Aorta (tissue), 5 donors: ENCODE results near the gene MSRB2. TPM values are rescaled to one million over a fixed set of nuclear protein-coding genes. Genes with fewer than 3 reads are reported as not detected.

ENCODE experiments used
- ATAC-seq: fragments of 200-7000 bp; cut with Tn5 transposase; one replicate; pipeline ENCODE4 v1.9.1; 2022; ENCODE audit warnings: moderate library complexity; ENCODE audit not compliant: low FRiP score
- DNase-seq, 2 donors: peaks; one replicate each; pipeline ENCODE4 v3.0.0-alpha.2; 2020
- H3K27ac ChIP-seq, 2 donors: one replicate each; pipeline ENCODE4 v1.5.1; 2013; ENCODE audit warnings: low read length in 2 of 2, mild to moderate bottlenecking in 2 of 2, moderate library complexity in 2 of 2, control low read depth in 1 of 2, inconsistent platforms in 1 of 2, low read depth in 1 of 2
- H3K27me3 ChIP-seq, 2 donors: one replicate each; pipeline ENCODE4 v1.6.1; 2013; ENCODE audit warnings: control low read depth in 1 of 2, low read length in 1 of 2, mild to moderate bottlenecking in 1 of 2, moderate library complexity in 1 of 2; ENCODE audit not compliant: insufficient read depth in 2 of 2, control insufficient read depth in 1 of 2
- H3K36me3 ChIP-seq, 2 donors: one replicate each; pipeline ENCODE4 v1.6.1; 2013; ENCODE audit warnings: control low read depth in 1 of 2, low read length in 1 of 2, mild to moderate bottlenecking in 1 of 2; ENCODE audit not compliant: insufficient read depth in 2 of 2, control insufficient read depth in 1 of 2
- H3K4me1 ChIP-seq, 2 donors: one replicate each; pipeline ENCODE4 v1.6.1; 2013; ENCODE audit warnings: low read length in 2 of 2, control low read depth in 1 of 2, mild to moderate bottlenecking in 1 of 2, moderate library complexity in 1 of 2; ENCODE audit not compliant: insufficient read depth in 2 of 2, control insufficient read depth in 1 of 2
- H3K4me3 ChIP-seq, 2 donors: one replicate each; pipeline ENCODE4 v1.5.1; 2013; ENCODE audit warnings: low read length in 2 of 2, control low read depth in 1 of 2, mild to moderate bottlenecking in 1 of 2
- H3K9me3 ChIP-seq: one replicate; pipeline ENCODE4 v1.6.1; 2013; ENCODE audit warnings: mild to moderate bottlenecking, low read length; ENCODE audit not compliant: control insufficient read depth
- WGBS, 2 donors: extraction: QIAGEN DNeasy Blood & Tissue Kit; methylation state at CpG; one replicate each; pipeline ENCODE4 v1.1.7; 2013; 5-methylcytosine and 5-hydroxymethylcytosine counted together
- intact Hi-C, 2 donors: fragments of 100-400 bp; cut with DNase I; formaldehyde crosslinking; loops; one replicate each; pipeline versions ENCODE4 v1.14.2 to v1.15.0; 2022
- polyA plus RNA-seq, 2 donors: library from polyadenylated mRNA; stranded (reverse); fragments of 200-250 nt; gene quantifications; one replicate each; pipeline ENCODE4 v1.2.3, GENCODE V29; 2013
- total RNA-seq, 2 donors: library from RNA; stranded (reverse); fragmentation: NEBNext Ultra II Directional; extraction: Animal tissue kit (Norgen Biotek cat#: 25700); gene quantifications; one replicate each; pipeline ENCODE4 v1.2.1, GENCODE V29; 2021
- donor health status: healthy with polysubstance abuse.
- donor health status: Bipolar disorder and iron deficiency.
- donor health status: DM: no; HTN: no; CAD: no.
- donor health status: DM: no; HTN: no; CAD: no.
- donor health status: DM: yes; HTN: yes; CAD: no.

Gene MSRB2
- total and polyA plus RNA-seq, 4 donors: 27.0 to 34.7 (median 32.5) TPM

DNA sequence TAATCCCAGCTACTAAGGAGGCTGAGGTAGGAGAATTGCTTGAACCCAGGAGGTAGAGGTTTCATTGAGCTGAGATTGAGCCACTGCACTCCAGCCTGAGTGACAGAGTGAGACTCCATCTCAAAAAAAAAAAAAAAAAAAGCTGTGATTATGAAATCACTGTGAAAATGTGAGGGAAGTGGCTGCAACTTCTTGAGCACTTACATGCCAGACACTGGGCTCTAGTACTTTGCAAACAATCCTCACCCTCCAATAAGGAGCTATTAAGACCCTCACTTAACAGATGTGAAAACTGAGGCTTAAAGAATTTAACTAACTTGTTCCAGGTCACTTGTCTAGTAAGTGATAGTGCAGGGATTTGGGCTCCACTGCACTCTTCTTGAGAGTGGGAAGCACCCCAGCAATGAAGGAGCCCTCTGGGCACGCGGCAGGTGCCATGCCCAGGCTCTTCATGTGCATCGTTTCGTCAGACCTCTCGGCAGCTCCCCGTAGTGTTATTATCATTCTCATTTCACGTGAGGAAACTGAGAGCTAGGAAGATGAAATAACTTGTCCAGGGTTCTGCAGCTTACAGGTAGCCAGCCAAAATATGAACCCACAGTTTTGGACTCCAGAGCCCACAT lies 19.0 kb downstream of the MSRB2 start:
- intact Hi-C loops: no loop called here
- Histone ChIP-seq H3K36me3 (peaks cover 8 to 15% of the 10 kb centered on the region in 2 donors), H3K27me3 (no peaks in the 10 kb centered on the region), H3K27ac (no peak overlapping the region), H3K4me1 (no peaks in the 10 kb centered on the region), H3K4me3 (no peak overlapping the region), H3K9me3 (no peaks in the 10 kb centered on the region)
- no peak for ATAC-seq
- no peak for DNase-seq
- WGBS, 2 donors: 96 to 98% methylated on average over 7 of the region's 7 CpGs

- 78 to 85% methylated on average over 4 of the region's 4 CpGs for WGBS, 2 donors
- Histone ChIP-seq H3K4me3 (no peak overlapping the region), H3K27me3 (no peaks in the 10 kb centered on the region), H3K36me3 (peaks cover 7 to 16% of the 10 kb centered on the region in 2 donors), H3K9me3 (no peaks in the 10 kb centered on the region), H3K4me1 (no peaks in the 10 kb centered on the region), H3K27ac (no peak overlapping the region)
- intact Hi-C loops: no loop called here
- ATAC-seq (no peak), DNase-seq (no peak)
Observed at GRCh38 chr10:23116486-23117205, 21.3 kb downstream of the MSRB2 start.

GRCh38 chr10:23120001-23120934 lies 24.9 kb downstream of the MSRB2 start:
- no peaks in the 10 kb centered on the region for H3K27me3 ChIP-seq
- H3K36me3 ChIP-seq: peaks cover 7 to 11% of the 10 kb centered on the region in 2 donors
- ATAC-seq (no peak), DNase-seq (no peak)
- H3K9me3 ChIP-seq: no peaks in the 10 kb centered on the region
- no peak overlapping the region for H3K27ac ChIP-seq
- WGBS, 2 donors: 84 to 88% methylated on average over 11 of the region's 11 CpGs
- no peak overlapping the region for H3K4me3 ChIP-seq
- intact Hi-C loops: no loop called here
- H3K4me1 ChIP-seq: no peaks in the 10 kb centered on the region

DNA sequence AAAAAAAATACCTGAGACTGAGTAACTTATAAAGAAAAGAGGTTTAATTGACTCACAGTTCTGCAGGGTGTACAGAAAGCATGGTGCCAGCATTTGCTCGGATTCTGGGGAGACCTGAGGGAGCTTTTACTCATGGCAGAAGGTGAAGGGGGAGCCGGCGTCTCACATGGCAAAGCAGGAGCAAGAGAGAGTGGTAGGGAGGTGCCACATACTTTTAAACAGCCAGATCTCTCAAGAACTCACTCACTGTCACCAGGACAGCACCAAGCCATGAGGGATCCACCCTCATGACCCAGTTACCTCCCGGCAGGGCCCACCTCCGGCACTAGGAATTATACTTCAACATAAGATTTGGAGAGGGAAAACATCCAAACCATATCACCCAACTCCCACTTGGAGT lies 25.8 kb downstream of the MSRB2 start:
- Histone ChIP-seq H3K27ac (no peak overlapping the region), H3K27me3 (no peaks in the 10 kb centered on the region), H3K9me3 (no peaks in the 10 kb centered on the region), H3K4me1 (no peaks in the 10 kb centered on the region), H3K36me3 (peaks cover 7 to 11% of the 10 kb centered on the region in 2 donors), H3K4me3 (no peak overlapping the region)
- ATAC-seq (no peak), DNase-seq (no peak)
- 90 to 94% methylated on average over 5 of the region's 5 CpGs for WGBS, 2 donors
- intact Hi-C loops: no loop called here

DNA sequence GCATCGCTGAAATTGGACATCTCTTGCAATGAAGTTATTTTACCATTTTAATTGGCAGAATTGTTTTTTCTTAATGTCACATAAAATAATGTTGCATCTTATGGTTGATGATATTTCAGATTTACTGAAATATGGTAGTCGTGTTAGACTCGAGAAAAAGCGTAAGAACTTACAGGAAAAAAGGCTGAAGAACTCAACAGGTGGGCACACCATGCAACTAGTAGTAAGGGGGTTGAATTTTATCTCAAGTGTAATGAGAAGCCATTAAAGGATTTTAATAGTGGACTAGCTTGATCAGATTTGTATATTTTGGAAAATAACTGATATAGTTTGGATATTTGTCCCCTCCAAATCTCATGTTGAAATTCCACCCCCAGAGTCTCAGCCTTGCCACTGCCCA lies 41.1 kb downstream of the MSRB2 start:
- DNase-seq (no peak), ATAC-seq (no peak)
- 94 to 98% methylated on average over 4 of the region's 4 CpGs for WGBS, 2 donors
- H3K4me1 ChIP-seq: no peaks in the 10 kb centered on the region
- intact Hi-C loops: no loop called here
- peaks cover 4% of the 10 kb centered on the region for H3K9me3 ChIP-seq
- no peak overlapping the region for H3K27ac ChIP-seq
- peaks cover 0 to 1% of the 10 kb centered on the region in 2 donors for H3K36me3 ChIP-seq
- no peaks in the 10 kb centered on the region for H3K27me3 ChIP-seq
- no peak overlapping the region for H3K4me3 ChIP-seq

- Histone ChIP-seq H3K27me3 (no peaks in the 10 kb centered on the region), H3K27ac (no peak overlapping the region), H3K4me3 (no peak overlapping the region), H3K4me1 (no peaks in the 10 kb centered on the region), H3K36me3 (peaks cover 0 to 1% of the 10 kb centered on the region in 2 donors), H3K9me3 (peaks cover 4% of the 10 kb centered on the region)
- ATAC-seq (no peak), DNase-seq (no peak)
- intact Hi-C loops: no loop called here
- WGBS, 2 donors: 59 to 70% methylated on average over 1 of the region's 1 CpG
Observed at GRCh38 chr10:23139677-23140076, 44.3 kb downstream of the MSRB2 start.

DNA sequence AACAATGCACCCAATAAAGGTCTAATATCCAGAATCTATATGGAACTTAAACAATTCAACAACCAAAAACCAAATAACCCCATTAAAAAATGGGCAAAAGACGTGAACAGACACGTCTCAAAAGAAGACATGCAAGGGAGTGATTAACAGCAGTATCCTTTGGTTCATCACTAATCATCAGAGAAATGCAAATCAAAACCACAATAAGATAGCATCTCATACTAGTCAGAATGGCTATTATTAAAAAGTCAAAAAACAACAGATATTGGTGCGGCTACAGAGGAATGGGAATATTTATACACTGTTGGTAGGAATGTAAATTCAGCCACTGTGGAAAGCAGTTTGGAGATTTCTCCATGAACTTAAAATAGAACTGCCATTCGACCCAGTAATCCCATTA lies 46.6 kb downstream of the MSRB2 start:
- Histone ChIP-seq H3K4me3 (no peak overlapping the region), H3K27ac (no peak overlapping the region), H3K27me3 (no peaks in the 10 kb centered on the region), H3K4me1 (no peaks in the 10 kb centered on the region), H3K9me3 (peaks cover 2% of the 10 kb centered on the region), H3K36me3 (peaks cover 0 to 1% of the 10 kb centered on the region in 2 donors)
- ATAC-seq (no peak), DNase-seq (no peak)
- 60 to 67% methylated on average over 4 of the region's 4 CpGs for whole genome bisulfite sequencing, 2 donors
- intact Hi-C loops: no loop called here

DNA sequence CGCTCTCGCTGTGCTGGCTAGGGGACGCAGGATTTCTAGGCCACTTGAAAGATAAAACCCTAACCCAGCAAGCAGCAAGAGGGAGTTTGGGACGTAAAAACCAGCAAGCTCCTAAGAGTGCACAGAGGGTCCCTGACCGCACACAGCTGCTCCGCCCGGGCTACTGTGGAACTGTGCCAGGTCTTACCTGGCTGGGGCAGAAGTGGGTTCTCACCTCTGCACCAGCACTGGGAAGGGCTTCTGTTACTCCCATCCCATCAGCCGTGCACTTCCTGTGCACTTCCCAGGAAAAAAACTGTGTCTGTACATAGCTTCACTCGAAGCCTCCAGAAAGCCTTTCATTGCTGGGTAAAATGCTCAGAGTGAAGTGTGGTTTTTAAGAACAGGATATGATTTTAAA lies 50.9 kb downstream of the MSRB2 start:
- H3K9me3 ChIP-seq: peaks cover 1% of the 10 kb centered on the region
- intact Hi-C loops: no loop called here
- H3K36me3 ChIP-seq: no peaks in the 10 kb centered on the region
- no peak for ATAC-seq
- H3K4me1 ChIP-seq: no peaks in the 10 kb centered on the region
- no peak overlapping the region for H3K4me3 ChIP-seq
- H3K27me3 ChIP-seq: no peaks in the 10 kb centered on the region
- H3K27ac ChIP-seq: no peak overlapping the region
- no peak for DNase-seq
- WGBS, 2 donors: 62 to 66% methylated on average over 9 of the region's 9 CpGs
